HL-60/S4 treated with phorbol 12-myristate 13-acetate at 8.2 ng/mL for 4 days and 3 days (cell line): ENCODE data around the gene ZFP1.

Source experiments
- in situ Hi-C: fragments of 300-500 bp; cut with MboI; formaldehyde crosslinking; loops from 2 replicates; pipeline ENCODE4 v1.15.0; 2022; ENCODE audit warnings: low sequenced_read_pairs

The ZFP1 gene

DNA sequence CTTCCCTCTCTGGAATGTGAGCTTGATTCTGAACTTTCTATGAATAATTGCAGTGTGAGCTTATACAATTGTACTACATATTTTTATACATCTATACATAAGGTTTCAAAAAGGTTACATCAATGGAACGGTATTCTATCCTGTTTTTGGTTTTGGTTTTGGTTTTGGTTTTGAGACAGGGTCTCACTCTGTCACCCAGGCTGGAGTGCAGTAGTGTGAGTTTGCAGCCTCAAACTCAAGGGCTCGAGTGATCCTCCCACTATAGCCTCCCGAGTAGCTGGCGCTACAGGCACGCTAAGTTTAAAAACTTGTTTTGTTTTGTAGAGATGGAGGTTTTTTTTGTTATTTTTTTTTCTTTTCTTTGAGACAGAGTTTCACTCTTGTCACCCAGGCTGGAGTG lies 71.5 kb downstream of the ZFP1 start:
- in situ Hi-C loops: loop anchor here (25.0 kb wide), 2 partner anchors 167 to 542 kb away; no protein-coding TSS in a partner anchor
